Suprapubic skin (tissue), 4 donors: ENCODE results near the gene LACTB. TPM values are rescaled to one million over a fixed set of nuclear protein-coding genes. Genes with fewer than 3 reads are reported as not detected.

Source experiments
- DNase-seq, 2 donors: peaks; one replicate each; pipeline ENCODE4 v3.0.0-alpha.2; 2019; ENCODE audit warnings: low spot score in 2 of 2
- H3K27ac ChIP-seq: fragments of 200-600 bp; sonication (generic); one replicate; pipeline ENCODE4 v1.5.1; 2019
- H3K27me3 ChIP-seq: fragments of 200-600 bp; sonication (generic); one replicate; pipeline ENCODE4 v1.5.1; 2019
- H3K36me3 ChIP-seq: fragments of 200-600 bp; sonication (generic); one replicate; pipeline ENCODE4 v1.5.1; 2019
- H3K4me1 ChIP-seq: fragments of 200-600 bp; sonication (generic); one replicate; pipeline ENCODE4 v1.5.1; 2019
- H3K4me3 ChIP-seq: fragments of 200-600 bp; sonication (generic); one replicate; pipeline ENCODE4 v1.5.1; 2019; ENCODE audit warnings: mild to moderate bottlenecking
- H3K9me3 ChIP-seq: fragments of 200-600 bp; sonication (generic); one replicate; pipeline ENCODE4 v1.5.1; 2019
- EP300 ChIP-seq: sonication (generic); formaldehyde crosslinking; IDR thresholded peaks from one replicate; pipeline ENCODE4 v1.6.1; 2017; ENCODE audit warnings: antibody characterized with exemption
- POLR2A ChIP-seq, 2 donors: fragments of 450-650 bp; IDR thresholded peaks; one replicate each; pipeline ENCODE4 v1.6.1; 2017; ENCODE audit warnings: antibody characterized with exemption in 2 of 2, mild to moderate bottlenecking in 2 of 2, moderate library complexity in 2 of 2
- POLR2AphosphoS5 ChIP-seq, 3 donors: sonication (generic); formaldehyde crosslinking; IDR thresholded peaks; one replicate each; pipeline ENCODE4 v1.6.1; 2017; ENCODE audit warnings: antibody characterized with exemption in 3 of 3
- WGBS: methylation state at CpG from one replicate; pipeline ENCODE4 v1.1.5; 2018; 5-methylcytosine and 5-hydroxymethylcytosine counted together
- total RNA-seq, 4 donors: library from RNA; depleted of rRNA; stranded (reverse); fragments of >200 nt; gene quantifications; one replicate each; pipeline ENCODE4 v1.1.0, GENCODE V29; 2016
- TF ChIP-seq, protein P1 (sequence below), 2 donors: fragments of 200-600 bp in 1 of 2; fragments of 450-650 bp in 1 of 2; sonication (generic) in 1 of 2; IDR thresholded peaks; one replicate each; pipeline ENCODE4 v1.5.1; 2016 to 2019; ENCODE audit warnings: antibody characterized with exemption in 2 of 2, mild to moderate bottlenecking in 1 of 2, moderate library complexity in 1 of 2

The LACTB gene
- total RNA-seq, 4 donors from 2014 or later, result 11.3 to 15.9 (median 12.6) TPM

- DNase-seq, result peak in 1 of 2 donors; percentile 67
- TF ChIP-seq EP300 (no peak), POLR2AphosphoS5 (IDR thresholded peaks at IDR 0.05) (no peak), POLR2A (IDR thresholded peaks at IDR 0.05) (no peak)
- TF ChIP-seq, protein P1, sequence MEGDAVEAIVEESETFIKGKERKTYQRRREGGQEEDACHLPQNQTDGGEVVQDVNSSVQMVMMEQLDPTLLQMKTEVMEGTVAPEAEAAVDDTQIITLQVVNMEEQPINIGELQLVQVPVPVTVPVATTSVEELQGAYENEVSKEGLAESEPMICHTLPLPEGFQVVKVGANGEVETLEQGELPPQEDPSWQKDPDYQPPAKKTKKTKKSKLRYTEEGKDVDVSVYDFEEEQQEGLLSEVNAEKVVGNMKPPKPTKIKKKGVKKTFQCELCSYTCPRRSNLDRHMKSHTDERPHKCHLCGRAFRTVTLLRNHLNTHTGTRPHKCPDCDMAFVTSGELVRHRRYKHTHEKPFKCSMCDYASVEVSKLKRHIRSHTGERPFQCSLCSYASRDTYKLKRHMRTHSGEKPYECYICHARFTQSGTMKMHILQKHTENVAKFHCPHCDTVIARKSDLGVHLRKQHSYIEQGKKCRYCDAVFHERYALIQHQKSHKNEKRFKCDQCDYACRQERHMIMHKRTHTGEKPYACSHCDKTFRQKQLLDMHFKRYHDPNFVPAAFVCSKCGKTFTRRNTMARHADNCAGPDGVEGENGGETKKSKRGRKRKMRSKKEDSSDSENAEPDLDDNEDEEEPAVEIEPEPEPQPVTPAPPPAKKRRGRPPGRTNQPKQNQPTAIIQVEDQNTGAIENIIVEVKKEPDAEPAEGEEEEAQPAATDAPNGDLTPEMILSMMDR (IDR thresholded peaks at IDR 0.05), result no peak
- Histone ChIP-seq H3K27ac (no peak overlapping the region), H3K27me3 (no peaks in the 10 kb centered on the region), H3K4me1 (peaks cover 6% of the 10 kb centered on the region), H3K4me3 (no peak overlapping the region), H3K9me3 (no peaks in the 10 kb centered on the region), H3K36me3 (no peaks in the 10 kb centered on the region)
- 86% methylated on average over 9 of the region's 9 CpGs for WGBS
These were observed 31.2 kb upstream of the LACTB start for GRCh38 chr15:63090472-63090871.

DNA sequence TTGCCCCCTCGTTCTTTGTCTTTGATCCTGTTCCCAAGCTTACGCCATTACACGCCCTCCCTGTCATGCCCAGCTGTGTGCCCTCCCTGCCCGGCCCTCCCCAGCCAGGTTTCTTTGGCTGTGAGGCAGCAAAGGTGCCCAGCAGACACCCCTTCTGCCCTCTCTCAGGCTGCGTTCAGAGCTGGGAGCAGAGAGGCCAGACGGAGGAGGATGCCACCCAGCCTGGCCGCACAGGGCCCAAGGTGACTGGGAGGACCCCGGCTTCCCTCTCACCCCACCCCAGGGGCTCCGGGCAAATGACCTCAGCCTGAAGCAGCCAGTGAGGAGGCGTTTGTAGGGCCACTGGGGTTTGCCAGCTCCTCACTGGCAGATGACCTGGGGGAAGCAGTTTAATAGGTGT, 30.8 kb upstream of the LACTB start:
- H3K27ac ChIP-seq, result no peak overlapping the region
- H3K4me1 ChIP-seq, result peaks cover 6% of the 10 kb centered on the region
- no peaks in the 10 kb centered on the region for H3K9me3 ChIP-seq
- H3K27me3 ChIP-seq, result no peaks in the 10 kb centered on the region
- no peak overlapping the region for H3K4me3 ChIP-seq
- TF ChIP-seq, protein P1 (IDR thresholded peaks at IDR 0.05), result no peak
- TF ChIP-seq POLR2A (IDR thresholded peaks at IDR 0.05) (no peak), POLR2AphosphoS5 (IDR thresholded peaks at IDR 0.05) (no peak), EP300 (no peak)
- peak in 1 of 2 donors; percentile 58 for DNase-seq
- 84% methylated on average over 7 of the region's 10 CpGs for WGBS
- no peaks in the 10 kb centered on the region for H3K36me3 ChIP-seq

GRCh38 chr15:63091679-63092446, 29.8 kb upstream of the LACTB start:
- DNase-seq, result peak in 1 of 2 donors; percentile 8
- TF ChIP-seq, protein P1 (IDR thresholded peaks at IDR 0.05), result no peak
- TF ChIP-seq EP300 (no peak), POLR2AphosphoS5 (IDR thresholded peaks at IDR 0.05) (no peak), POLR2A (IDR thresholded peaks at IDR 0.05) (no peak)
- Histone ChIP-seq H3K27me3 (no peaks in the 10 kb centered on the region), H3K4me1 (peaks cover 6% of the 10 kb centered on the region), H3K4me3 (no peak overlapping the region), H3K9me3 (no peaks in the 10 kb centered on the region), H3K36me3 (no peaks in the 10 kb centered on the region), H3K27ac (no peak overlapping the region)
- 67% methylated on average over 4 of the region's 4 CpGs for WGBS

DNA sequence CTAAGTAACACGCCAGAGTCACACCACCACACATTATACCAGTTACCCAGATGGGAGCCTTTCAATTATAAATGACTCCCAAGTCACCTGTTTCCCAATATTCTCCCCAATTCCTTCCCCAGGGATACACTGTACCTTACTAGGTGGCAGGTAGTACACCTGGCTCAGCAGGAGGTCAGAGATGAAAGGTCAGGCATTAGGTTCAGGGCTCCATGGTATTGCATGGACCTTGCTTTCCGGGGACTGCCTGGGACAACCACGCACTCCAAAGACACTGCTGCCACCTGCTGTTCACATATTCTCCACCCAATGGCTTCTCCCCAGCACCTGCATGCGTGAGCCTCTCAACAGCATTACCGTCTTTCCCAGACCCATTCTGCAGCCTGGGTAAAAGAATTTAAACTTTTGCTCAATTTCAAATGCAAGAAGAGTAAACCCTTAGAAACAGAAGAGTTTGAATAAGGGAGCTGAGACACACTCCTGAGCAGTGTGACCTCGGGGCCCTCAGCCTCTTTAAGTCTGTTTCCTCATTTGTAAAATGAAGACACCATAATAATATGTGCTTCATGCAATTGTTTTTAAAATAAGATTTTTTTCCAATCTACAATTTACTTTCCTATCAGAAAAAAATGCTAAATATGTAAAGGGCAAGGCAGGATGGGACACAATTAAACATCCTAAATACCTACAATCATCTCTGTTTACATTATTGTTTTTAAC, 28.0 kb upstream of the LACTB start:
- peaks cover 6% of the 10 kb centered on the region for H3K4me1 ChIP-seq
- H3K27ac ChIP-seq, result no peak overlapping the region
- 27% methylated on average over 6 of the region's 6 CpGs for WGBS
- no peaks in the 10 kb centered on the region for H3K27me3 ChIP-seq
- H3K36me3 ChIP-seq, result no peaks in the 10 kb centered on the region
- DNase-seq, result peak; percentile 79 to 80
- H3K4me3 ChIP-seq, result no peak overlapping the region
- TF ChIP-seq EP300, result no peak
- TF ChIP-seq, protein P1 (IDR thresholded peaks at IDR 0.05), result peak; percentile 62 to 76
- no peaks in the 10 kb centered on the region for H3K9me3 ChIP-seq

GRCh38 chr15:63094495-63094931, 27.1 kb upstream of the LACTB start:
- peak in 1 of 2 donors; percentile 3 for DNase-seq
- no peak overlapping the region for H3K27ac ChIP-seq
- H3K4me1 ChIP-seq, result peaks cover 2% of the 10 kb centered on the region
- H3K27me3 ChIP-seq, result no peaks in the 10 kb centered on the region
- H3K9me3 ChIP-seq, result no peaks in the 10 kb centered on the region
- H3K4me3 ChIP-seq, result no peak overlapping the region
- 84% methylated on average over 2 of the region's 2 CpGs for WGBS
- TF ChIP-seq EP300, result no peak
- TF ChIP-seq, protein P1 (IDR thresholded peaks at IDR 0.05), result no peak
- TF ChIP-seq POLR2A (IDR thresholded peaks at IDR 0.05), result no peak
- no peak for TF ChIP-seq POLR2AphosphoS5 (IDR thresholded peaks at IDR 0.05)
- no peaks in the 10 kb centered on the region for H3K36me3 ChIP-seq
